ENCODE results near the gene KAT6B. TPM values are rescaled to one million over a fixed set of nuclear protein-coding genes. Genes with fewer than 3 reads are reported as not detected.
A peak's percentile ranks its signal among the peaks of the same experiment; 100 is the strongest.

Gene KAT6B
- total RNA-seq, 1 donor from 2014 or later: 42.6 TPM

GRCh38 chr10:74846958-74847357, 20.6 kb downstream of the KAT6B start:
- intact Hi-C loops (cut with DNase I): no loop called here
- ATAC-seq (no peak), DNase-seq (ENCODE audit: missing footprints) (no peak)

GRCh38 chr10:74851831-74852230, 25.4 kb downstream of the KAT6B start:
- intact Hi-C loops (cut with DNase I): loop anchor here (5.0 kb wide), 1 partner anchor 40 kb away; no protein-coding TSS in a partner anchor
- peak; percentile 49 for ATAC-seq
- DNase-seq (ENCODE audit: missing footprints): no peak

- intact Hi-C loops (cut with DNase I): loop anchor here (5.0 kb wide), 1 partner anchor 40 kb away; no protein-coding TSS in a partner anchor
- DNase-seq (ENCODE audit: missing footprints) (no peak), ATAC-seq (no peak)
Measured at GRCh38 chr10:74852381-74852780, 26.0 kb downstream of the KAT6B start.

- DNase-seq (ENCODE audit: missing footprints) (no peak), ATAC-seq (no peak)
- intact Hi-C loops (cut with DNase I): loop anchor here (5.0 kb wide), 1 partner anchor 38 kb away; no protein-coding TSS in a partner anchor
Measured at GRCh38 chr10:74854610-74855009, 28.2 kb downstream of the KAT6B start.

GRCh38 chr10:74855027-74855426, 28.6 kb downstream of the KAT6B start:
- ATAC-seq (peak; percentile 79), DNase-seq (ENCODE audit: missing footprints) (no peak)
- intact Hi-C loops (cut with DNase I): no loop called here

- intact Hi-C loops (cut with DNase I): no loop called here
- no peak for DNase-seq (ENCODE audit: missing footprints)
- no peak for ATAC-seq
Measured at GRCh38 chr10:74855439-74855838, 29.0 kb downstream of the KAT6B start.

GRCh38 chr10:74856940-74857339, 30.5 kb downstream of the KAT6B start:
- intact Hi-C loops (cut with DNase I): no loop called here
- ATAC-seq: no peak
- no peak for DNase-seq (ENCODE audit: missing footprints)

GRCh38 chr10:74857586-74857985, 31.2 kb downstream of the KAT6B start:
- DNase-seq (ENCODE audit: missing footprints) (no peak), ATAC-seq (no peak)
- intact Hi-C loops (cut with DNase I): no loop called here

GRCh38 chr10:74859546-74859945, 33.1 kb downstream of the KAT6B start:
- intact Hi-C loops (cut with DNase I): no loop called here
- DNase-seq (ENCODE audit: missing footprints) (no peak), ATAC-seq (no peak)

GRCh38 chr10:74862625-74863024, 36.2 kb downstream of the KAT6B start:
- no peak for DNase-seq (ENCODE audit: missing footprints)
- intact Hi-C loops (cut with DNase I): no loop called here
- ATAC-seq: no peak

GRCh38 chr10:74863551-74863950, 37.2 kb downstream of the KAT6B start:
- DNase-seq (ENCODE audit: missing footprints) (no peak), ATAC-seq (no peak)
- intact Hi-C loops (cut with DNase I): no loop called here

- ATAC-seq (no peak), DNase-seq (ENCODE audit: missing footprints) (no peak)
- intact Hi-C loops (cut with DNase I): no loop called here
Measured at GRCh38 chr10:74867351-74867750, 41.0 kb downstream of the KAT6B start.

GRCh38 chr10:74868392-74868977, 42.1 kb downstream of the KAT6B start:
- DNase-seq (ENCODE audit: missing footprints): no peak
- no peak for ATAC-seq
- intact Hi-C loops (cut with DNase I): no loop called here

GRCh38 chr10:74869635-74870034, 43.2 kb downstream of the KAT6B start:
- no peak for DNase-seq (ENCODE audit: missing footprints)
- intact Hi-C loops (cut with DNase I): no loop called here
- ATAC-seq: no peak

- intact Hi-C loops (cut with DNase I): no loop called here
- DNase-seq (ENCODE audit: missing footprints): no peak
- no peak for ATAC-seq
Measured at GRCh38 chr10:74870191-74870590, 43.8 kb downstream of the KAT6B start.

- ATAC-seq: no peak
- no peak for DNase-seq (ENCODE audit: missing footprints)
- intact Hi-C loops (cut with DNase I): no loop called here
Measured at GRCh38 chr10:74871595-74872382, 45.4 kb downstream of the KAT6B start.

- no peak for ATAC-seq
- intact Hi-C loops (cut with DNase I): no loop called here
Measured at GRCh38 chr10:74873803-74874454, 47.5 kb downstream of the KAT6B start.

GRCh38 chr10:74874649-74875048, 48.2 kb downstream of the KAT6B start:
- intact Hi-C loops (cut with DNase I): no loop called here
- ATAC-seq: no peak

More at GRCh38 chr10:74873803-74874454, 47.5 kb downstream of the KAT6B start:
- DNase-seq (ENCODE audit: missing footprints): no peak

GRCh38 chr10:74875068-74875467, 48.7 kb downstream of the KAT6B start:
- intact Hi-C loops (cut with DNase I): no loop called here
- no peak for ATAC-seq
- DNase-seq (ENCODE audit: missing footprints): no peak

More at GRCh38 chr10:74874649-74875048, 48.2 kb downstream of the KAT6B start:
- no peak for DNase-seq (ENCODE audit: missing footprints)

- intact Hi-C loops (cut with DNase I): no loop called here
- DNase-seq (ENCODE audit: missing footprints) (no peak), ATAC-seq (no peak)
Measured at GRCh38 chr10:74875966-74876365, 49.6 kb downstream of the KAT6B start.

Measured in Right ventricle myocardium inferior (tissue), 1 donor.